Natural killer cell (primary cell): ENCODE data around the gene TAF4. TPM values are rescaled to one million over a fixed set of nuclear protein-coding genes. Genes with fewer than 3 reads are reported as not detected.
A peak's percentile ranks its signal among the peaks of the same experiment; 100 is the strongest.

ENCODE experiments used
- ATAC-seq, 3 donors: fragments of 150-1000 bp in 2 of 3; fragments of 200-7000 bp in 1 of 3; cut with Tn5 transposase; 1 replicate in 1 of 3; 2 replicates in 2 of 3; pipeline ENCODE4 v1.10.0; 2021; ENCODE audit warnings: mild to moderate bottlenecking in 2 of 3, moderate library complexity in 2 of 3
- DNase-seq, 2 donors: peaks; one replicate each; pipeline versions ENCODE4 v3.0.0 to v3.0.0-alpha.2; 2013 to 2021; ENCODE audit warnings: mixed read lengths in 1 of 2
- H3K27ac ChIP-seq: one replicate; pipeline ENCODE4 v1.5.1; 2013; ENCODE audit warnings: mild to moderate bottlenecking, low read length
- H3K27me3 ChIP-seq: one replicate; pipeline ENCODE4 v1.6.1; 2013; ENCODE audit warnings: low read length; ENCODE audit not compliant: control insufficient read depth, insufficient read depth
- H3K36me3 ChIP-seq: one replicate; pipeline ENCODE4 v1.6.1; 2013; ENCODE audit warnings: low read length; ENCODE audit not compliant: control insufficient read depth, insufficient read depth
- H3K4me1 ChIP-seq: one replicate; pipeline ENCODE4 v1.6.1; 2013; ENCODE audit warnings: low read length; ENCODE audit not compliant: control insufficient read depth, insufficient read depth
- H3K4me3 ChIP-seq: one replicate; pipeline ENCODE4 v1.5.1; 2013; ENCODE audit warnings: low read length
- H3K9me3 ChIP-seq: one replicate; pipeline ENCODE4 v1.6.1; 2013; ENCODE audit warnings: low read length; ENCODE audit not compliant: control insufficient read depth, insufficient read depth
- H3K27ac Mint-ChIP-seq, 2 donors: one replicate each; pipeline ENCODE4 v1.8.0; 2022; ENCODE audit warnings: mild to moderate bottlenecking in 2 of 2, mixed read lengths in 2 of 2, moderate library complexity in 1 of 2
- H3K27me3 Mint-ChIP-seq, 2 donors: one replicate each; pipeline ENCODE4 v1.8.0; 2022; ENCODE audit warnings: low read depth in 2 of 2, mixed read lengths in 2 of 2
- H3K36me3 Mint-ChIP-seq: one replicate; pipeline ENCODE4 v1.8.0; 2022; ENCODE audit warnings: mixed read lengths
- H3K4me1 Mint-ChIP-seq, 2 donors: one replicate each; pipeline ENCODE4 v1.8.0; 2022; ENCODE audit warnings: mixed read lengths in 2 of 2
- H3K4me3 Mint-ChIP-seq: one replicate; pipeline ENCODE4 v1.8.0; 2022; ENCODE audit warnings: mild to moderate bottlenecking, moderate library complexity, mixed read lengths
- H3K9me3 Mint-ChIP-seq, 2 donors: one replicate each; pipeline ENCODE4 v1.8.0; 2022; ENCODE audit warnings: mixed read lengths in 2 of 2
- WGBS: methylation state at CpG from one replicate; pipeline ENCODE4 v1.1.7; 2013; ENCODE audit warnings: missing lambda C conversion rate; ENCODE audit not compliant: insufficient coverage; 5-methylcytosine and 5-hydroxymethylcytosine counted together
- intact Hi-C: fragments of 100-400 bp; cut with micrococcal nuclease; formaldehyde crosslinking; loops from one replicate; pipeline ENCODE4 v1.14.2; 2022
- total RNA-seq, 4 donors: library from RNA; stranded (reverse); fragments of 120-200 nt in 1 of 4; gene quantifications; one replicate each; pipeline versions ENCODE4 v1.2.3 to v1.2.4, GENCODE V29; 2013 to 2022
- TF ChIP-seq, protein P1 (sequence below): fragments of 200-600 bp; IDR thresholded peaks from one replicate; pipeline ENCODE4 v1.8.0; 2022; ENCODE audit warnings: antibody characterized with exemption

The TAF4 gene
- total RNA-seq, 3 donors from 2014 or later (not counting 1 experiment from before 2014, with no cell fraction given), result 30.0 to 35.1 (median 30.3) TPM

DNA sequence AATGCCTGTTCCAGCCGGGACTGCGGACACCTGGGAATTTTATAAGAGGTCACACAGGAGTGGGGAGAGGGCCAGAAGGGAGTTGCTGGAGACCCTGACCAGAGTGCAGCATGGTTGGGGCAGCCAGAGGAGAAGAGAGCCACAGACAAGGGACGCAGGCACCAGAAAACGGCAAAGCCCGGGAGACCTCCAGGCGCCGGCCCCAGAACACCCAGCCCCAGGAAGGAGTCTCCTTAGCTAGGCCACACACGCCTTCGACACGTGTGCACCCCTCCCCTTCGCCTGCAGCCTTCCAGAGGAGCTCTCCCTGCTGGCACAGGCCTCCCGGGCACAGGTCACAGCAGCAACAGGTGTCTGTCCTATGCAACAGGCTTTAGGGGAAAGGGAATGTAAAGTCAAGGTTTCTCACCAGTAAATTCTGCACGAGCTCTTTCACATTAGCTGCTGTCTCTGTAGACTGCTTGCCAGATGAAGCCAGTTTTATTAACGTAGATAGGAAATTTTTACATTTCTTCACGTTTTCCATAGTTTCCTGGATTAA is 57.0 kb downstream of the TAF4 start:
- H3K4me3 Mint-ChIP-seq, result no peak overlapping the region
- no peaks in the 10 kb centered on the region for H3K27me3 ChIP-seq
- H3K27me3 Mint-ChIP-seq, result no peaks in the 10 kb centered on the region
- no peak overlapping the region for H3K4me3 ChIP-seq
- TF ChIP-seq, protein P1, sequence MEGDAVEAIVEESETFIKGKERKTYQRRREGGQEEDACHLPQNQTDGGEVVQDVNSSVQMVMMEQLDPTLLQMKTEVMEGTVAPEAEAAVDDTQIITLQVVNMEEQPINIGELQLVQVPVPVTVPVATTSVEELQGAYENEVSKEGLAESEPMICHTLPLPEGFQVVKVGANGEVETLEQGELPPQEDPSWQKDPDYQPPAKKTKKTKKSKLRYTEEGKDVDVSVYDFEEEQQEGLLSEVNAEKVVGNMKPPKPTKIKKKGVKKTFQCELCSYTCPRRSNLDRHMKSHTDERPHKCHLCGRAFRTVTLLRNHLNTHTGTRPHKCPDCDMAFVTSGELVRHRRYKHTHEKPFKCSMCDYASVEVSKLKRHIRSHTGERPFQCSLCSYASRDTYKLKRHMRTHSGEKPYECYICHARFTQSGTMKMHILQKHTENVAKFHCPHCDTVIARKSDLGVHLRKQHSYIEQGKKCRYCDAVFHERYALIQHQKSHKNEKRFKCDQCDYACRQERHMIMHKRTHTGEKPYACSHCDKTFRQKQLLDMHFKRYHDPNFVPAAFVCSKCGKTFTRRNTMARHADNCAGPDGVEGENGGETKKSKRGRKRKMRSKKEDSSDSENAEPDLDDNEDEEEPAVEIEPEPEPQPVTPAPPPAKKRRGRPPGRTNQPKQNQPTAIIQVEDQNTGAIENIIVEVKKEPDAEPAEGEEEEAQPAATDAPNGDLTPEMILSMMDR, result no peak
- ATAC-seq (no peak), DNase-seq (no peak)
- H3K9me3 ChIP-seq, result no peaks in the 10 kb centered on the region
- H3K9me3 Mint-ChIP-seq, result no peaks in the 10 kb centered on the region
- no peaks in the 10 kb centered on the region for H3K36me3 Mint-ChIP-seq
- H3K36me3 ChIP-seq, result peaks cover 42% of the 10 kb centered on the region
- H3K4me1 Mint-ChIP-seq, result peaks cover 29 to 42% of the 10 kb centered on the region in 2 donors
- no peak overlapping the region for H3K27ac Mint-ChIP-seq
- H3K27ac ChIP-seq, result no peak overlapping the region
- 93% methylated on average over 14 of the region's 15 CpGs for WGBS
- intact Hi-C loops, result no loop called here
- H3K4me1 ChIP-seq, result peaks cover 20% of the 10 kb centered on the region

DNA sequence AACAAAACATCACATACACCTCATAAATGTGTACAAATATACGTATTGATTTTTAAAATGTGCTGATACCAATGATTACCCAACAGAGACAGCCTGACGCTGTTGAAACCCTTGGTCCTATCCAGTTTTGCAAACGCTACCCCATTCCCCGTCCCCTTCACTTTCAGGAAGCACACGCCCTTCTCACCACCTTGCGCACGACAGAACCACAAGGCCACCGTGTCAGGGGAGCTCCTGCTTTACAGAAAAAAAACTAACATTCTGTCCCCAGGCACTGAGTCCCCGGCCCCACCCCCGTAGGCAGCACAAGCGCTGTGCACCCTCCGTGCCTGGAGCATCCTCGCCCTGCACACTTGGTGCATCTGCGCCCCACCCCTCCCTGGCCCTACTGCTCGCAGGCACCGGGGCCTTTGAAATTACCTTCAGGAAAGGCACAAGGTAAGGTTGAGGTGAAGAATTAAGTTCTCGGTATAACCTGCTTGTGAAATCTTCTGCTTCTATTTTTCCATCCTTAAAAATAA is 58.5 kb downstream of the TAF4 start:
- H3K27ac ChIP-seq, result no peak overlapping the region
- 60% methylated on average over 15 of the region's 17 CpGs for WGBS
- TF ChIP-seq, protein P1, result no peak
- H3K4me3 ChIP-seq, result no peak overlapping the region
- peak in 2 of 3 donors; percentile 69 to 71 for ATAC-seq
- peak overlapping the region; percentile 71 for H3K4me3 Mint-ChIP-seq
- no peaks in the 10 kb centered on the region for H3K27me3 Mint-ChIP-seq
- H3K9me3 ChIP-seq, result no peaks in the 10 kb centered on the region
- peaks cover 2% of the 10 kb centered on the region for H3K36me3 Mint-ChIP-seq
- H3K4me1 Mint-ChIP-seq, result peaks cover 29 to 44% of the 10 kb centered on the region in 2 donors
- intact Hi-C loops, result no loop called here
- no peaks in the 10 kb centered on the region for H3K9me3 Mint-ChIP-seq
- peak overlapping the region in 1 of 2 donors; percentile 71 for H3K27ac Mint-ChIP-seq
- peak in 1 of 2 donors; percentile 40 for DNase-seq
- H3K36me3 ChIP-seq, result peaks cover 50% of the 10 kb centered on the region
- H3K27me3 ChIP-seq, result no peaks in the 10 kb centered on the region
- H3K4me1 ChIP-seq, result peaks cover 20% of the 10 kb centered on the region

DNA sequence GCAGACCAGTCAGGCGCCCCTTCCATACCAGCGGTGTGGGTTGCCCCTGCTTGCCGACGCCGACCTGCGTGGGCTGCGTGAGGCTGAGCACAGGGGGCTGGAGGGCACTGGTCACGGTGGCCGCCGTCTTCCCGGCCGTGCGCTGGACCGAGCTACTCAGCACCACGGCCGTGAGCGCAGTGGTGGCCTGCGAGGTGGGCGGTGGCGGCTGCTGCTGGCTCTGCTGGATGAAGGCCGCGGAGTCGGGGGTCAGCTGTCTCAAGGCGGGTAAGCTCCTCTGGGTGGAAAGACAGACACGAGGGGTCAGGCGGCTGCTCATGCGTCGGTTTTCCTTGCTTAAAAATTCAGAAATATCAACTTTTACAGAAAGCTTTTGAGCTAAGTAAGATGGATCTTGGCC is 59.2 kb downstream of the TAF4 start:
- Mint-ChIP-seq H3K36me3 (peaks cover 9% of the 10 kb centered on the region), H3K27ac (peak overlapping the region in 1 of 2 donors; percentile 71), H3K4me3 (no peak overlapping the region), H3K4me1 (peaks cover 29 to 51% of the 10 kb centered on the region in 2 donors), H3K27me3 (no peaks in the 10 kb centered on the region), H3K9me3 (no peaks in the 10 kb centered on the region)
- H3K27ac ChIP-seq, result no peak overlapping the region
- TF ChIP-seq, protein P1, result no peak
- no peaks in the 10 kb centered on the region for H3K27me3 ChIP-seq
- ATAC-seq (no peak), DNase-seq (no peak)
- H3K9me3 ChIP-seq, result no peaks in the 10 kb centered on the region
- no peak overlapping the region for H3K4me3 ChIP-seq
- peaks cover 46% of the 10 kb centered on the region for H3K36me3 ChIP-seq
- peaks cover 20% of the 10 kb centered on the region for H3K4me1 ChIP-seq
- intact Hi-C loops, result no loop called here
- 97% methylated on average over 28 of the region's 28 CpGs for whole genome bisulfite sequencing

DNA sequence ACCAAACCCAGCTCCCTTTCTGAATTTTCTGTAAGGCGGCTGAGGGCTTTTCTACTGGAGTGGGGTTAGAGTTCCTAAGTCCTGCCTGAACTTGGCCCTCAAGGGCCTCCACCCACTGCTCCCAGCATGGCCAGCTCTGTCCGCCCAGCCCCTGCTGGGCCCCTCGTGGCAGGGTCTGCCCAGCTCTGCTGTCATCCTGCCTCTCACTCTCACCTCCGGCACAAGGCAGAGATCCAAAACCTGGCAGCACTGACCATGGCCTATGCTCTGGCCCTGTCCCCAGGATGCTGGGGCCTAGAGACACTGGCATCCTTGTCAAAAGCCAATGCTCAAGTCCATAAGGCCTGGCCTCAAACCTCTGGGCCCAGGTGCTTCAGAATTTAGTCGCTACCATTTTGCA is 61.1 kb downstream of the TAF4 start:
- H3K27me3 ChIP-seq, result no peaks in the 10 kb centered on the region
- Mint-ChIP-seq H3K9me3 (no peaks in the 10 kb centered on the region), H3K36me3 (peaks cover 9% of the 10 kb centered on the region), H3K4me1 (peaks cover 19 to 38% of the 10 kb centered on the region in 2 donors), H3K27me3 (no peaks in the 10 kb centered on the region), H3K27ac (no peak overlapping the region), H3K4me3 (no peak overlapping the region)
- no peaks in the 10 kb centered on the region for H3K9me3 ChIP-seq
- DNase-seq (no peak), ATAC-seq (no peak)
- WGBS, result 96% methylated on average over 5 of the region's 5 CpGs
- H3K4me3 ChIP-seq, result no peak overlapping the region
- H3K36me3 ChIP-seq, result peaks cover 55% of the 10 kb centered on the region
- TF ChIP-seq, protein P1, result no peak
- intact Hi-C loops, result no loop called here
- peaks cover 16% of the 10 kb centered on the region for H3K4me1 ChIP-seq
- H3K27ac ChIP-seq, result no peak overlapping the region
